Stimulated activated CD8-positive, alpha-beta memory T cell treated with anti-CD3 and anti-CD28 coated beads, Interleukin-4, amount 100 ng/mL, for 24 hours (primary cell): ENCODE measurements around the gene PROC.

Source experiments
- DNase-seq: peaks from one replicate; pipeline ENCODE4 v3.0.0-alpha.2; 2020; ENCODE audit warnings: low read depth

Gene PROC

DNA sequence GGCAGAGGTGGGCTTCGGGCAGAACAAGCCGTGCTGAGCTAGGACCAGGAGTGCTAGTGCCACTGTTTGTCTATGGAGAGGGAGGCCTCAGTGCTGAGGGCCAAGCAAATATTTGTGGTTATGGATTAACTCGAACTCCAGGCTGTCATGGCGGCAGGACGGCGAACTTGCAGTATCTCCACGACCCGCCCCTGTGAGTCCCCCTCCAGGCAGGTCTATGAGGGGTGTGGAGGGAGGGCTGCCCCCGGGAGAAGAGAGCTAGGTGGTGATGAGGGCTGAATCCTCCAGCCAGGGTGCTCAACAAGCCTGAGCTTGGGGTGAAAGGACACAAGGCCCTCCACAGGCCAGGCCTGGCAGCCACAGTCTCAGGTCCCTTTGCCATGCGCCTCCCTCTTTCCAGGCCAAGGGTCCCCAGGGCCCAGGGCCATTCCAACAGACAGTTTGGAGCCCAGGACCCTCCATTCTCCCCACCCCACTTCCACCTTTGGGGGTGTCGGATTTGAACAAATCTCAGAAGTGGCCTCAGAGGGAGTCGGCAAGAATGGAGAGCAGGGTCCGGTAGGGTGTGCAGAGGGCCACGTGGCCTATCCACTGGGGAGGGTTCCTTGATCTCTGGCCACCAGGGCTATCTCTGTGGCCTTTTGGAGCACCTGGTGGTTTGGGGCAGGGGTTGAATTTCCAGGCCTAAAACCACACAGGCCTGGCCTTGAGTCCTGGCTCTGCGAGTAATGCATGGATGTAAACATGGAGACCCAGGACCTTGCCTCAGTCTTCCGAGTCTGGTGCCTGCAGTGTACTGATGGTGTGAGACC lies at the start of gene PROC:
PROC (plus strand) TSS at position 128 of the 812 bp plus-strand sequence. CDS start 1,516 bp downstream, outside the sequence.
- DNase-seq = no peak

DNA sequence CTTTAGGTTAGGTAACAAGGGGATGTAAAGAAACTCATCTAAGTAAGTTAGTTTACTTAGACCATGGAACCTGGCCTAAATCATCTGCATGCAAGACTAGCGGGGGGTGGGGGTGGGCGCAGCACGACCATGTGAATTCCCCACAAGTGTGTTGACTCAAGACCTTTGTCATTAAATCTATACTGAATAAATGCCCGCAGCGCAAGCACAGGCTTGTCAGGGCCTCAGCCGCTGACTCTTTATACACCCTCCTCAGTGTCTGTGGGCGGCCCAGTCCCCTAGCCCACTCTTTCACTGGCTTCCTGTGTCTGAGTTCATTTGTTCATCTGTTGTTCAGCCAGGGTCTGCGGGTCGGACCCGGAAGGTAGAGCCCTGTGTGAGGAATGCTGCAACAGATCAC lies 48.2 kb upstream of the PROC start:
- DNase-seq = no peak

DNA sequence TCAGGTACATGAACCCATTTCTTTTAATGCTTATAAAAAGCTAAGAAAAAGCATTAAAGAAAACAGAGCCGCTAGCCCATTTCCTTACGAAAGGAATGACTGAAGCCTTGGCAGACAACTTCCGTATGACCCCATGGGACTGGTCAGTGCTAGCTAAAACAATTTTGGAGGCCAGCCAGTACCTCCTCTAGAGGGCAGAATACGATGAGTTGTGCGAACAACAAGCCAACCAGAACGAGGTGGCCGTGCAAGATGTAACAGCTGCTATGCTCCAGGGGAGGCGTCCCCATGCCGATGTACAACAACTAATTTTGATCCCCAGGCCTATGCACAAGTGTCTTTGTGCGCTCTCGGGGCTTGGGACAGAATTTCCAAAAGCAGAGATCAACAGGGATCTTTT lies 47.2 kb upstream of the PROC start:
- no peak for DNase-seq

DNA sequence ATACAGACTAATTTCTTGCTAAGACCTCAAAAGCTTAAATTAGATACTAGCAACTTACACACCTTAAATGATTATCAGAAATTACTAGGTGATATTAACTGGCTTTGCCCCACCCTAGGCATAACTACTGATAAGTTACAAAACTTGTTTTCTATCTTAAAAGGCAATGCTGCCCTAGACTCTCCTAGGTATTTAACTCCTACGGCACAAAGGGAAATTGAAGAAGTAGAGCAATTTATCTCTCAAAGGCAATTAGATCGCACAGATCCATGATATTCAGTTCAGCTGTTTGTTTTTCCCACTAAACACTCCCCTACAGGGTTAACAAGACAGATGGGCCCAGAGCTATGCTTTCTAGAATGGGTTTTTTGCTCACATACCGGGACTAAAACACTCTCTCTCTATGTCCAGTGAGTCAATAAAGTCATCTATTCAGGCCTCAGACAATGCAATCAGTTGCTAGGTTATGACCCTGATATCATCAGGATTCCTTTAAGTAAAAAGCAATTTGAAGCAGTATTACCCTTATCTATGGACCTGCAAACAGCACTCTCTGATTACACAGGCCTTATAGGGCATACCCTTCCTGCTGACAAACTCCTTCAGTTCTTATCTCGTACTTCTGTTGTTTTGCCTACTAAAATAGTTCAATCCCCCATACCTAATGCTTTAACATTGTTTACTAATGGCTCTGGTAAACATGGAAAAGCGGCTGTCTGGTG lies 44.7 kb upstream of the PROC start:
- DNase-seq = no peak

DNA sequence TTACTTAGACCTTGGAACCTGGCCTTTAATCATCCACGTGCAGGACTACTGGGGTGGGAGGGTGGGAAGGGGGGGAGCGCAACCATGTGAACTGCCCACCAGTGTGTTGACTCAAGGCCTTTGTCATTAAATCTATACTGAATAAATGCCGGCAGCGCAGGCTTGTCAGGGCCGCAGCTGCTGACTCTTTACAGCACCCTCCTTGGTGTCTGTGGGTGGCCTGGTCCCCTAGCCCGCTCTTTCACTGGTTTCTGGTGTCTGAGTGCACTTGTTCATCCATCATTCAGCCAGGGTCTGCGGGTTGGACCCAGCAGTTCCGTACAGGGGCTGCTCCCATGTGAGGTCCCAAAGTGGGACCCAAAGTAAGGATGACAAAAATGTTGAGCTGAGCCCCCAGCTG lies 42.0 kb upstream of the PROC start:
- no peak for DNase-seq

DNA sequence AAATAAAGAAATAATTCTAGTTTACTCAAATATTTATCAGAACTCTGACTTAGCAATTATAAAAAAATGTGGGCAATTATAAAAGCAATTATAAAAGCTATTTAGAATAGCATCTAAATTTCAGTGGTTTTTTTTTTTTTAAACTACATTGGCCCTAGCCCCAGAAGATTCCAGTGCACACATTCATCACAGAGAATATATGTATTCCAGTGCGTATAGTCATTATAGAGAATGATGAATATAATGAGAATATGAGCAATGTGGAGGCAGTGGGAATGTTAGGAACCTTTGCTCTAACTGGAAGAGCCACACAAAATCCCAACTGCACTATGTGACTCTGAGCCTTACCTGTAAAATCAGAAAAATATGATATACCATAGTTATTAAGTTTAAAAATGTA lies 41.0 kb upstream of the PROC start:
- no peak for DNase-seq

DNA sequence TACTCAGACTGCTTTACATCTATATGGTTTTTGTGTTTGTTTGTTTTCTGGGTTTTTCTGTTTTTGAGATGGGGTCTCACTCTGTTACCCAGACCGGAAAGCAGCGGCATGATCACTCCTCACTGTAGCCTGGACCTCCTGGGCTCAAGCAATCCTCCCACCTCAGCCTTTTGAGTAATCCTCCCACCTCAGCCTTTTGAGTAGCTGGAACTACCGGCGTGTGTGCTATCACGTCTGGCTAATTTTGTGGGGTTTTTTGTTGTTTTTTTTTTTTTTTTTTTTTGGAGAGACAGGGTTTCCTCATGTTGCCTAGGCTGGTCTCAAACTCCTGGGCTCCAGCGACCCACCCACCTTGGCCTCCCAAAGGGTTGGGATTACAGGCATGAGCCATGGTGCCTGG lies 39.5 kb upstream of the PROC start:
- DNase-seq = no peak

DNA sequence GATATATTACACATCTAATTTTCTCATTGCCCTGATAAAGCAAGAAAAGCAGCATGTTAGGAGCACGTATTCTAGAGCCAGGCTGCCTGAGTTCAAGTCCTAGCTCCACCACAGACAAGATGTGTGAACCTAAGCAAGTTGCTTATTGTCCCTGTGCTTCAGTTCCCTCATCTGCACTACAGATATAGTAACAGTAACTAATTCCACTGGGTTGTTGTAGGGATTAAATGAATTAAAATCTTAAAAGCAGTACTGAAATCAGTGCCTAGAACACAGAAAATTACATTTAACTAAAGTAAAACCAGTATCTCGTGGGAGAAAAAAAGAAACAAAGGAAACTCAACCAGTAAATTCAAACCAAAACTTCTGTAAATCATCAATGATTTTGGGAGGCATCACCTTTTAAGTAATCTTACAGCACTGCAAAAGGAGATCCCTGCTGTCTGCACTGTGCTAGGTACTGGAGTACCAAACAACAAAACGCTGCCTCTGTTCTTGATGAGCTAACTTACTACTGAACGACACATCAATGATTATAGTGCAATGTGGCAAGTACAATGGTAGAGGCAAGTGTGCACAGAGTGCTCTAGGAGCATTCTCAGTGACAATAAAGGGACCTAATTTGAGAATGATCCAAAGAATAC lies 38.4 kb upstream of the PROC start:
- DNase-seq = no peak

DNA sequence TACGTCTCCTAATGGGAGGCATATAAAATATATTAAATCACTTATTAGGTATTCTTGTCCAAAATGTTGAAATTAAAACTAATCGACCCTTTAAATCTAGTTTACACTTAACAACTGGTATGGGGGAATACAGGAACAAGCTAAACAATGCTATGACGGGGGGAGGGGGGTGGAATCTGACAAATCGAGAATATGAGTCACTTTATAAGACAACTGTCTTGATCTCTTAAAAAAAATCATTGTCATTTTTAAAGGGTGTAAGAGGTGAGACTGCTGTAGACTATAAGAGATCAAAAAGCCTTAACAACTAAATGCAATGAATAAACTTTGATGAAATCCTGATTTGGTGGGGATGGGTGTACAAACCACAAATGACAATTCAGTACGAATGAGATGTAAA lies 36.5 kb upstream of the PROC start:
- DNase-seq = no peak

DNA sequence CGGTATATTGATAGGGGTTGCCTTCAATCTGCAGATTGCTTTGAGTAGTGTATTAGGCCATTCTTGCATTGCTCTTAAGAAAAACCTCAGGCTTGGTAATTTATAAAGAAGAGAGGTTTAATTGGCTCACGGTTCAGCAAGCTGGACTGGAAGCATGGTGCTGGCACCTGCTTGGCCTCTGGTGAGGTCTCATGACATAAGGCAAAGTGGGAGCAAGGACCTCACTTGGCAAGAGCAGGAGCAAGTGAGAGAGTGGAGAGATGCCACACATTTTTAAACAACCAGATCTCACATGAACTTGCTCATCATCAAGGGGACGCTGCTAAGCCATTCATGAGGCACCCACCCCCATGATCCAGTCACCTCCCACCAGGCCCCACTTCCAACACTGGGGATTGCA lies 35.4 kb upstream of the PROC start:
- no peak for DNase-seq

DNA sequence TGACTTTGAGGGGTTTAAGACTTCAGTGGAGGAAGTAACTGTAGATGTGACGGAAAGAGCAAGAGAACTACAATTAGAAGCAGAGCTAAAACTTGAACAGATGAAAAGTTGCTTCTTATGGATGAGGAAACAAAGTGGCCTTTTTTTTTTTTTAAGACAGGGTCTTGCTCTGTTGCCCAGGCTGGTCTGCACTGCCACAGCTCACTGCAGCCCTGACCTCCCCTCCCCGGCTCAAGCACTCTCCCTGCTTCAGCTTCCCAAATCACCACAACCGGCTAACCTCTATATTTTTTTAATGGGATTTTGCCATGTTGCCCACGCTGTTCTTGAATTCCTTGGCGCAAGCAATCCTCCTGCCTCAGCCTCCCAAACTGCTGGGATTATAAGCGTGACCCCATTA lies 33.7 kb upstream of the PROC start:
- DNase-seq = no peak

DNA sequence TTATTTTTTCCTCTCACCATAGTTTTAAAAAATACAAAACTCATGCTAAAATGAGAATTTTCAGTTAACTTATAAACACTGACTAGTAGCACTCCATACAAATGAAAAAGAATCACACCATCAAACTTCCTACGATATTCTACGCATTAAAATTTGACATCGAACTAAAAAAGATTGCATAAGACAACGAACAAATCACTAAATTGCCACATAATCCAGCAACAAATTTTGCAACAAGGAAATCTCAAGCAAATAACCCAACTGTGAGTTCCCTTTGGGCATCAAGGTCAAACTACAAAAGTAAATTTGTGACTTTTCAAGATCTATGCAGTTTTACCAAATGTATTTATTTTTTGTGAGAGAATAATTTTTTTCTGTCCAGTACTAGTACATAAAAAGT lies 32.0 kb upstream of the PROC start:
- no peak for DNase-seq

DNA sequence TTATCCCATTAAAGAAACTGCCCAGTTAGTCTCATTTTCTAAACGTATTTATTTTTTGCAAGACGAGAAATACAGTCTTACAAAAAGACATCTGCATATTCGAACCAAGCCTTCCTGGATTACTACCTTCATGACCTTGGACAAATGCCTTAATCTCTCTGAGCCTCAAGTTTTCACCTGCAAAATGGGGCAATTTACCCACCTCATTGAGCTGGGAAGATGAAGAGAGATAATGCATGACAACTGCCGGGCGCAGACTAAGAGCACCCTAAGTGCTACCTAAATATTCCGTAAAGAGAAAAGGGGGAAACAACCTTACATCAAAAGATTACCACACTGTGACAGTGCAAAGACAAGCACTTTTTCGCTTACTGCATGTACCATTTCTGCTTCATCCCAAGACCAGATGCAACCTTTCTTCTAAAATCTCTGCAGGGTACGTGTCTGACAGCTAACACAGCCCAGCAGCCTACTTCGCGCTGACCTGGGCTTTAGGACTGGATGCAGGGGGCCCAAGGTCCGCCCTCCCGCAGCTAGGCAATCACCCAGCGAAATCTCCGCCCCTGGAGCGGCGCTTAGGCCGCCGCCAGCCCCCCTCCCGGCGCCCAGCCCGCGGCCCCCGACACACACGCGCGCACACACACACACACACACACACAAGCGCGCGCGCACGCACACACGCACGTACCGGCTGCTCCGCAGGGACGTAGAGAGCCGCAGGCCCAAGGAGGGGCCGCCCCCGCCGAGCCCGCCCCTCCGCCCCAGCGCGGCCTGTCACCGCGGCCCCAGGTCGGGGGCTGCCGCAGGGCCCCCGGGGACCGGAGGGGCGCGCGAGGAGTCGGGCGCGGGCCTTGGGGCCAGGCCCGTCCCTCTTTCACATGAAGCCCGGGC lies 31.2 kb upstream of the PROC start:
- DNase-seq = peak; percentile 74

DNA sequence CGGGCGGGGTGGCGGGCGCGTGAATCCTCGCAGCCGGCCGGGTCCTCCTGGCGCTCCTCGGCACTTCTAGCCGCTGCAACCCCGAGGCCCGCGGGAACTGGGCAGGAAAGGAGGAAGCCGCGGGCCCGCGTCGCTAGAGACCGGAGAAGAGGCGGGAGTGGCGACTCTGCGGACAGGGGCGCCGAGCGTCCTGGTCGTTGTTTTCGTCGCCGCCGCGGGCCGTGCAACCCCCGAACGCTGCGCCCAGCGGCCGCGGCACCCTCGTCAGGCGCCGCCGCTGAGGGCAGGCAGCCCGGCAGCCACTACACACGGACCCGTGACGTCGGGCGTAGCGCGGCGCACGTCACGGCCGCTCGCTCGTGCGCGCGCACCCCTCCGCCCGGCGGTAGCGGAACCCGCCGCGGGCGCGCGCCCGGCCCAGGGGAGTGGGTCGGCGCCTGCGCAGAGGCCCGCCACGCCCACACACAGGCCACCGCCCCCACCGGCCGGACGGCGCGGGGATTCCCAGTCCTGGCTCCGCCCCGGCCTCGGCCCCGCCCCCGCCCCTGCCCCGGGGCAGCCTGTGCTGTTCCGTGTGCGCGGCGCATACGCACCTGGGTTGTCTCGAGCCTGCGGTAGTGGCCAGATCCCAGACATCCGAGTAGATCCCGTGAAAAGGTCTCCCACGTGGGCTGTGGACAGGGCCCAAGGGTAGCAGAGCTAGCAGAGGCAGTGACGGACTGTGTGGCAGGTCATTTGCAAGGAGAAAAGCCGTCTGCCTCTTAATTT lies 30.4 kb upstream of the PROC start, which contains the start of gene MAP3K2:
MAP3K2 (minus strand) TSS at position 321 of the 768 bp plus-strand sequence. CDS start 44,846 bp downstream, outside the sequence.
- DNase-seq = peak; percentile 92

DNA sequence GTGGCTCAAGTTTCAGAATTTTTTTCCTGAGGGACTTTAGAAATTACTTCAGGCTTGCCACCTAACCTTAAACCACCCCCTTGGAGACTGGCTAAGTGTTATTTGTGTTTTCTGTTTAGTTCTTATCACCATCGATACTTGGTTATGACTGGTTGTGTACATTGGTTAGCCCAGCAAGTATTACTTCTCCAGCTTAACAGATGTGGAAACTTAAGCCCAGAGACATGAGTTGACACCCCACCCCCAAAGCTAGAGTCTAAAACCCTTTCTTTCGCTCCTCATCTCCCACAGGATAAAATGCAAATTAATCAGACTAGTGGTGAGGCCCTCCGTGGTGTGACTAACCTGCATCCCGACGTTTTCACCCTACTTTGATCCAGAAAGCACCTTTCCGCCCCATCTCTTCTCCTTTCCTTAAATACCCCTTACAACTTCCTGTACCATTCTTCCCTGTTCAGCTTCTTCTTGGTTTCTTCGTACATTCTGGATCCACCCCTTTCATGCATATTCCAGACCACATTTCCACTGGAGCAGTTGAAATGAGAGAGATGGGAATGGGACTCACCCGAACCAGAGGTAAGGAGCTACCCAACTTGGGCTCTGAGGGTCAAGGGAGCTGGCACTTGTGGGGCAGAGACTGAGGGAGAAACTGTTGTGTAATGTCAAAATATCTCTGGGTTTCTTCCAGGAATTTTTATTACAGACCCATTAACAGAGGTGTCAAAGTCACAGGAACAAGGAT lies 29.6 kb upstream of the PROC start:
- DNase-seq = no peak

DNA sequence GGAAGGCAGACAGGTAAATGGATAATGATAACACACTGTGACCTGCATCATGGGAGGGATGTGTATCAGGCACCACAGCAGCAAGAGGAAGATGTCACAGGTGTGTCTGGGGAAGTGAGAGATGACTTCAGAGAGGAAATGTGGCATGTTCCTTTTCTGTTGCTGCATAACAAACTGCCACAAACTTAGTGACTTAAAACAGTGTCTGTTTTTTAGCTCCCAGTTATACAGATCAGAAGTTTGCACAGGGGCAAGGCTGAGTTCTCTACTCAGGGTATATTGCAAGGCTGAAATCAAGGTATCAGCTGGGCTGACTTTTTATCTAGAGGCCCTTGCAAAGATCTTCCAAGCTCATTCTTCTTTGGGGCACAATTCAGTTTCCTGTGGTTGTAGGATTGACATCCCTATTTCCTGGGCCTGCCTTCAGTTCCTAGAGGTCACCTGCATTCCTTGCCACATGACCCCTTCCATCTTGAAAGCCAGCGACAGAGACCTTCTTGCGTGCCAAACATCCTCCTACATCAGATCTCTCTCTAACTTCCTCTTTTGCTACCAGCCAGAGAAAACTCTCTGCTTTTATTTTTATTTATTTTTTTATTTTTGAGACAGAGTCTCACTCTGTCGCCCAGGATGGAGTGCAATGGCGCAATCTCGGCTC lies 28.3 kb upstream of the PROC start:
- no peak for DNase-seq

DNA sequence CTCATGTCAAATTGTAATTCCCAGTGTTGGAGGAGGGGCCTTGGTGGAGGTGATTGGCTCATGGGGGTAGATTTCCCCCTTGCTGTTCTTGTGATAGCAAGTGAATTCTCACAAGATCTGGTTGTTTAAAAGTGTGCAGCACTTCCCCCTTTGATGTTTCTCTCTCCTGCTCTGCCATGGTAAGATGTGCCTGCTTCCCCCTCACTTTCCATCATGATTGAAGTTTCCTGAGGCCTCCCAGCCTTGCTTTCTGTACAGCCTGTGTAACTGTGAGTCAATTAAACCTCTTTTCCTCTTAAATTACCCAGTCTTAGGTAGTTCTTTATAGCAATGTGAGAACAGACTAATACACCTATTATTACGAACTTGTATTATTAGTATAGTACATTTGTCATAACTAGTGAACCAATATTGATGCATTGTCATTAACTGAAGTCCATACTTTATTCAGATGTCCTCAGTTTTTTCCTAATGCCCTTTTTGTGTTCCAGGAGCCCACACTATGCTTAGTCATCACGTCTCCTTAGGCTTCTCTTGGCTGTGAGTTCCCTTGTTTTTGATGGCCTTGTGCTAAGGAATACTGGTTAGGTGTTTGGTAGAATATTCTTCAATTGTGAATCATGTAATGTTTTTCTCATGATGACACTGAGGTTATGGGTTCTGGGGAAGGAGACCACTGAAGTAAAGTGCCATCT lies 25.9 kb upstream of the PROC start:
- no peak for DNase-seq

DNA sequence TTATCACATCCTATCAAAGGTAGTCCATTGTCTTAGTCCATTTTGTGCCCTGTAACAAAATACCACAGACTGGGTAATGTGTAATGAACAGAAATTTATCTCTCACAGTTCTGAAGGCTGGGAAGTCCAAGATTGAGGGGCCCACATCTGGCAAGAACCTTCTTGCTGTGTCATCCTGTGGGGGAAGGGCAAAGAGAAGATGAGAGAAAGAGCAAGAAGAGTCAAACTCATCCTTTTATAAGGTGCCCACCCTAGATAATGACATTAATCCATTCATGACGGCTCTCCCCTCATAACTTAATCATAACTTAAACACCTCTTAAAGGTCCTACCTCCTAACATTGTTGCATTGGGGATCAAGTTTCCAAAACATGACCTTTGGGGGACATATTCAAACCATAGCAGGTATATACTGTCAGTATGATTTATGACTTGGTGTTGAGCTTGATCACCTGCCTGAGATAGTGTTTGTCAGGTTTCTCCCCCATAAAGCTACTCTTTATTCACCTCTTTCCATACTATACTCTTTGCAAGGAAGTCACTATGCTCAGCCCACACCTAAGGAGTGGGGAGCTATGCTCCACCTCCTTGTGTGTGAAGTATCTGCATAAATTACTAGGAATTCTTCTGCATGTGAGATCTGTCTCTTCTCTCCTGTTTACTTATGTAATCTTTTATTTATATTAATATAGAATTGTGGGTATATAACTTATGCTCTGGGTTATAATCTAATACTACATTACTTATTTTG lies 25.2 kb upstream of the PROC start:
- no peak for DNase-seq

DNA sequence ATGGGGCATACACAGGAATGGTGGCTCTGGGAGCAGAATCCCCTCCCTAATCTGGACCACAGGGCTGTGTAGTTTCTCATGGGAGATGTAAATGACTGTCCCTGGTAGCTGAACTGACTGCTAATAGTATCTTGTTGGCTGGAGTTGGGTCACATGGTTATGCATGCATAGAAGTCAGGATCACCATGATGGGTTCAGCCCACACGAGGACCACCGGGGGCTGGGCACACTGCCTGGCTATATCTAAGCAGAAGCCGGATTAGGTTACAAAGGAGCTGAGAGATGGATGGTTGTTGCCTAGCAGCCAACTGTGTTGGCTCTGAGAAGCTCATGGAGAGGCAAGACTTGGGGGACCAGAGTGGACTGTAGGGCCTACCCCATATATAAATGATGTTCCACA lies 23.7 kb upstream of the PROC start:
- DNase-seq = no peak
